Ishikawa (cell line): ENCODE data around the gene MAP3K10.

Experiments used
- CEBPB ChIP-seq: IDR thresholded peaks from 2 replicates; pipeline ENCODE4 v1.6.1; 2012
- FOXM1 ChIP-seq: IDR thresholded peaks from 2 replicates; pipeline ENCODE4 v1.6.1; 2012; ENCODE audit warnings: low read depth, borderline replicate concordance
- RAD21 ChIP-seq: IDR thresholded peaks from 2 replicates; pipeline ENCODE4 v1.6.1; 2012; ENCODE audit warnings: low read depth
- TAF1 ChIP-seq: IDR thresholded peaks from 2 replicates; pipeline ENCODE4 v1.6.1; 2012; ENCODE audit warnings: low read depth, mild to moderate bottlenecking
- TCF12 ChIP-seq: IDR thresholded peaks from 2 replicates; pipeline ENCODE4 v1.6.1; 2012; ENCODE audit warnings: low read depth
- YY1 ChIP-seq: IDR thresholded peaks from 2 replicates; pipeline ENCODE4 v1.6.1; 2012; ENCODE audit warnings: low read depth
- TF ChIP-seq, protein P1 (sequence below): IDR thresholded peaks from 2 replicates; pipeline ENCODE4 v1.6.1; 2012

DNA sequence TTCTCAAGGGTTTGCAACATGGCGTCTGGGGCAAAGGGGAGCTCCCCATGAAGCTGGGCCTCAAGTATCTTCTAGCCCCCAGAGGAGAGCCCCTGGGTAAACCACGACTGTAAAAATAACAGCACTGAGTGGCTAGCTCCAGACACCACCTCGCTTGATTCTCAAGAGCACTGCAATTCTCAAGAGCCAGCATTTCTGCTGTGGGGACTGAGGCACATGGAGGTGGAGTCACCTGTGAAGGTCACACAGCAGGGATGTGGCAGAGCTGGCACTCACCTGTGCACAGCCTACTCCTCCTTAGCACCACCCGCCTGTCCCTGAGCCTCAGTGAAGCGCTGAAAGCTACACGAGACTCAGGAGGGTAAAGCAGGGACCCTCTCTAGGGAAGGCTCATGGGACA is 56.0 kb downstream of the MAP3K10 start:
- TF ChIP-seq YY1 (no peak), TAF1 (no peak), TCF12 (no peak), RAD21 (no peak), CEBPB (no peak), FOXM1 (no peak)
- TF ChIP-seq, protein P1, sequence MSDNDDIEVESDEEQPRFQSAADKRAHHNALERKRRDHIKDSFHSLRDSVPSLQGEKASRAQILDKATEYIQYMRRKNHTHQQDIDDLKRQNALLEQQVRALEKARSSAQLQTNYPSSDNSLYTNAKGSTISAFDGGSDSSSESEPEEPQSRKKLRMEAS: no peak
